ENCODE measurements around the gene ANKRD33B. TPM values are rescaled to one million over a fixed set of nuclear protein-coding genes. Genes with fewer than 3 reads are reported as not detected.

ANKRD33B gene
- total and polyA plus RNA-seq, 2 of the 8 experiments (the other 6 are each of a cell fraction or from before 2014, with no cell fraction given), result 6.9 to 20.6 TPM

DNA sequence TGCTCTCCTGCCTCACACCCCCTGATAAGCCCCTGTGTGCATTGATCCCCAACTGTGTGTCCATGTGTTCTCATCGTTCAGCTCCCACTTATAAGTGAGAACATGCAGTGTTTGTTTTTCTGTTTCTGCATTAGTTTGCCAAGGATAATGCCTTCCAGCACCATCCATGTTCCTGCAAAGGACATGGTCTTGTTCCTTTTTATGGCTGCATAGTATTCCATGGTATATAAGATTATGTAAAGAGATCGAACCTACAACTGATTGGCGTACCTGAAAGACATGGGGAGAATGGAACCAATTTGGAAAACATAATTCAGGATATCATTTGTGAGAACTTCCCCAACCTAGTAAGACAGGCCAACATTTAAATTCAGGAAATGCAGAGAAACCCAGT is 32.4 kb downstream of the ANKRD33B start (continued):
- TF ChIP-seq, protein P1, sequence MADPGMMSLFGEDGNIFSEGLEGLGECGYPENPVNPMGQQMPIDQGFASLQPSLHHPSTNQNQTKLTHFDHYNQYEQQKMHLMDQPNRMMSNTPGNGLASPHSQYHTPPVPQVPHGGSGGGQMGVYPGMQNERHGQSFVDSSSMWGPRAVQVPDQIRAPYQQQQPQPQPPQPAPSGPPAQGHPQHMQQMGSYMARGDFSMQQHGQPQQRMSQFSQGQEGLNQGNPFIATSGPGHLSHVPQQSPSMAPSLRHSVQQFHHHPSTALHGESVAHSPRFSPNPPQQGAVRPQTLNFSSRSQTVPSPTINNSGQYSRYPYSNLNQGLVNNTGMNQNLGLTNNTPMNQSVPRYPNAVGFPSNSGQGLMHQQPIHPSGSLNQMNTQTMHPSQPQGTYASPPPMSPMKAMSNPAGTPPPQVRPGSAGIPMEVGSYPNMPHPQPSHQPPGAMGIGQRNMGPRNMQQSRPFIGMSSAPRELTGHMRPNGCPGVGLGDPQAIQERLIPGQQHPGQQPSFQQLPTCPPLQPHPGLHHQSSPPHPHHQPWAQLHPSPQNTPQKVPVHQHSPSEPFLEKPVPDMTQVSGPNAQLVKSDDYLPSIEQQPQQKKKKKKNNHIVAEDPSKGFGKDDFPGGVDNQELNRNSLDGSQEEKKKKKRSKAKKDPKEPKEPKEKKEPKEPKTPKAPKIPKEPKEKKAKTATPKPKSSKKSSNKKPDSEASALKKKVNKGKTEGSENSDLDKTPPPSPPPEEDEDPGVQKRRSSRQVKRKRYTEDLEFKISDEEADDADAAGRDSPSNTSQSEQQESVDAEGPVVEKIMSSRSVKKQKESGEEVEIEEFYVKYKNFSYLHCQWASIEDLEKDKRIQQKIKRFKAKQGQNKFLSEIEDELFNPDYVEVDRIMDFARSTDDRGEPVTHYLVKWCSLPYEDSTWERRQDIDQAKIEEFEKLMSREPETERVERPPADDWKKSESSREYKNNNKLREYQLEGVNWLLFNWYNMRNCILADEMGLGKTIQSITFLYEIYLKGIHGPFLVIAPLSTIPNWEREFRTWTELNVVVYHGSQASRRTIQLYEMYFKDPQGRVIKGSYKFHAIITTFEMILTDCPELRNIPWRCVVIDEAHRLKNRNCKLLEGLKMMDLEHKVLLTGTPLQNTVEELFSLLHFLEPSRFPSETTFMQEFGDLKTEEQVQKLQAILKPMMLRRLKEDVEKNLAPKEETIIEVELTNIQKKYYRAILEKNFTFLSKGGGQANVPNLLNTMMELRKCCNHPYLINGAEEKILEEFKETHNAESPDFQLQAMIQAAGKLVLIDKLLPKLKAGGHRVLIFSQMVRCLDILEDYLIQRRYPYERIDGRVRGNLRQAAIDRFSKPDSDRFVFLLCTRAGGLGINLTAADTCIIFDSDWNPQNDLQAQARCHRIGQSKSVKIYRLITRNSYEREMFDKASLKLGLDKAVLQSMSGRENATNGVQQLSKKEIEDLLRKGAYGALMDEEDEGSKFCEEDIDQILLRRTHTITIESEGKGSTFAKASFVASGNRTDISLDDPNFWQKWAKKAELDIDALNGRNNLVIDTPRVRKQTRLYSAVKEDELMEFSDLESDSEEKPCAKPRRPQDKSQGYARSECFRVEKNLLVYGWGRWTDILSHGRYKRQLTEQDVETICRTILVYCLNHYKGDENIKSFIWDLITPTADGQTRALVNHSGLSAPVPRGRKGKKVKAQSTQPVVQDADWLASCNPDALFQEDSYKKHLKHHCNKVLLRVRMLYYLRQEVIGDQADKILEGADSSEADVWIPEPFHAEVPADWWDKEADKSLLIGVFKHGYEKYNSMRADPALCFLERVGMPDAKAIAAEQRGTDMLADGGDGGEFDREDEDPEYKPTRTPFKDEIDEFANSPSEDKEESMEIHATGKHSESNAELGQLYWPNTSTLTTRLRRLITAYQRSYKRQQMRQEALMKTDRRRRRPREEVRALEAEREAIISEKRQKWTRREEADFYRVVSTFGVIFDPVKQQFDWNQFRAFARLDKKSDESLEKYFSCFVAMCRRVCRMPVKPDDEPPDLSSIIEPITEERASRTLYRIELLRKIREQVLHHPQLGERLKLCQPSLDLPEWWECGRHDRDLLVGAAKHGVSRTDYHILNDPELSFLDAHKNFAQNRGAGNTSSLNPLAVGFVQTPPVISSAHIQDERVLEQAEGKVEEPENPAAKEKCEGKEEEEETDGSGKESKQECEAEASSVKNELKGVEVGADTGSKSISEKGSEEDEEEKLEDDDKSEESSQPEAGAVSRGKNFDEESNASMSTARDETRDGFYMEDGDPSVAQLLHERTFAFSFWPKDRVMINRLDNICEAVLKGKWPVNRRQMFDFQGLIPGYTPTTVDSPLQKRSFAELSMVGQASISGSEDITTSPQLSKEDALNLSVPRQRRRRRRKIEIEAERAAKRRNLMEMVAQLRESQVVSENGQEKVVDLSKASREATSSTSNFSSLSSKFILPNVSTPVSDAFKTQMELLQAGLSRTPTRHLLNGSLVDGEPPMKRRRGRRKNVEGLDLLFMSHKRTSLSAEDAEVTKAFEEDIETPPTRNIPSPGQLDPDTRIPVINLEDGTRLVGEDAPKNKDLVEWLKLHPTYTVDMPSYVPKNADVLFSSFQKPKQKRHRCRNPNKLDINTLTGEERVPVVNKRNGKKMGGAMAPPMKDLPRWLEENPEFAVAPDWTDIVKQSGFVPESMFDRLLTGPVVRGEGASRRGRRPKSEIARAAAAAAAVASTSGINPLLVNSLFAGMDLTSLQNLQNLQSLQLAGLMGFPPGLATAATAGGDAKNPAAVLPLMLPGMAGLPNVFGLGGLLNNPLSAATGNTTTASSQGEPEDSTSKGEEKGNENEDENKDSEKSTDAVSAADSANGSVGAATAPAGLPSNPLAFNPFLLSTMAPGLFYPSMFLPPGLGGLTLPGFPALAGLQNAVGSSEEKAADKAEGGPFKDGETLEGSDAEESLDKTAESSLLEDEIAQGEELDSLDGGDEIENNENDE (IDR thresholded peaks at IDR 0.05; ENCODE audit: insufficient replicate concordance, low read length), result no peak
- TF ChIP-seq SP4 (IDR thresholded peaks at IDR 0.05; ENCODE audit: low read length) (no peak), ZNF274 (IDR thresholded peaks at IDR 0.05; ENCODE audit: borderline replicate concordance, extremely low read depth, low read length) (no peak), RXRA (IDR thresholded peaks at IDR 0.05; ENCODE audit: insufficient read depth, low read depth, low read length) (no peak), SP2 (IDR thresholded peaks at IDR 0.05; ENCODE audit: low read length) (no peak), USF2 (IDR thresholded peaks at IDR 0.05; ENCODE audit: low read length) (no peak)
